ENCODE measurements around the gene C16orf54. TPM values are rescaled to one million over a fixed set of nuclear protein-coding genes. Genes with fewer than 3 reads are reported as not detected.
"Not testable (repeated sequence)": the region's sequence is repeated elsewhere in the genome, so short reads cannot be mapped to it uniquely, and the experiment has no call there.

The C16orf54 gene
- total RNA-seq, 4 donors from 2014 or later, result 0.27 to 1.1 TPM; not detected in 2

DNA sequence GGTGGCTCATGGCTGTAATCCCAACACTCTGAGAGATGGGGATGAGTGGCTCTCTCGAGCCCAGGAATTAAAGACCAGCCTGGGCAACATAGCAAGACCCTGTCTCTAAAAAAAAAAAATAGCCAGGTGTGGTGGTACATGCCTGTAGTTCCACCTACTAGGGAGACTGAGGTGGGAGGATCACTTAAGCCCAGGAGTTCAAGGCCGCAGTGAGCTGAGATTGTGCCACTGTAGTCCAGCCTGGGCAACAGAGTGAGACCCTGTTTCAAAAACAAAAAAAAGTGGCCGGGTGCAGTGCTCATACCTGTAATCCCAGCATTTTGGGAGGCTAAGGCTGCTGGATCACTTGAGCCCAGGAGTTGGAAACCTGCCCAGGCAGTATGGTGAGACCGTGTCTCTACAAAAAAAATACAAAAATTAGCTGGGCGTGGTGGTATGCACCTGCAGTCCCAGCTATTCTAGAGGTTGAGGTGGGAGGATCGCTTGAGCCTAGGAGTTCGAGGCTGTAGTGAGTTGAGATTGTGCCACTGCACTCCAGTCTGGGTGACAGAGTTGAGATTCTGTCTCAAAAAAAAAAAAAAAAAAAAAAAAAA is 3.0 kb downstream of the C16orf54 start:
- WGBS, 2 donors, result 64 to 72% methylated on average over 7 of the region's 7 CpGs
- no peak for DNase-seq (ENCODE audit: low spot score in 2 of 2)
- intact Hi-C loops (cut with DNase I; ENCODE audit: low total_unique reads), result no loop called here
- H3K4me3 ChIP-seq (ENCODE audit: low read depth, poor library complexity, severe bottlenecking), result no peak overlapping the region
- TF ChIP-seq POLR2A (IDR thresholded peaks at IDR 0.05) (no peak), CTCF (IDR thresholded peaks at IDR 0.05) (no peak)

GRCh38 chr16:29740630-29741015 is 5.2 kb downstream of the C16orf54 start:
- H3K4me3 ChIP-seq (ENCODE audit: low read depth, poor library complexity, severe bottlenecking); DNase-seq (ENCODE audit: low spot score in 2 of 2); intact Hi-C loops (cut with DNase I; ENCODE audit: low total_unique reads): not testable (repeated sequence)
- 67 to 74% methylated on average over 11 of the region's 11 CpGs for WGBS, 2 donors

GRCh38 chr16:29739927-29740629 is 5.7 kb downstream of the C16orf54 start:
- 81 to 90% methylated on average over 6 of the region's 6 CpGs for WGBS, 2 donors
- intact Hi-C loops (cut with DNase I; ENCODE audit: low total_unique reads); H3K4me3 ChIP-seq (ENCODE audit: low read depth, poor library complexity, severe bottlenecking); DNase-seq (ENCODE audit: low spot score in 2 of 2): not testable (repeated sequence)

- no peak for TF ChIP-seq POLR2A (IDR thresholded peaks at IDR 0.05)
- TF ChIP-seq CTCF (IDR thresholded peaks at IDR 0.05), result no peak
- 46 to 62% methylated on average over 2 of the region's 2 CpGs for WGBS, 2 donors
- no peak overlapping the region for H3K4me3 ChIP-seq (ENCODE audit: low read depth, poor library complexity, severe bottlenecking)
- no peak for DNase-seq (ENCODE audit: low spot score in 2 of 2)
- intact Hi-C loops (cut with DNase I; ENCODE audit: low total_unique reads), result no loop called here
Observed at GRCh38 chr16:29738514-29738913, 7.3 kb downstream of the C16orf54 start.

GRCh38 chr16:29737713-29738112 is 8.1 kb downstream of the C16orf54 start:
- intact Hi-C loops (cut with DNase I; ENCODE audit: low total_unique reads), result no loop called here
- no peak for DNase-seq (ENCODE audit: low spot score in 2 of 2)
- WGBS, 2 donors, result 65 to 76% methylated on average over 5 of the region's 5 CpGs
- no peak for TF ChIP-seq CTCF (IDR thresholded peaks at IDR 0.05)
- no peak for TF ChIP-seq POLR2A (IDR thresholded peaks at IDR 0.05)
- H3K4me3 ChIP-seq (ENCODE audit: low read depth, poor library complexity, severe bottlenecking), result no peak overlapping the region

GRCh38 chr16:29736764-29737163 is 9.0 kb downstream of the C16orf54 start:
- DNase-seq (ENCODE audit: low spot score in 2 of 2), result no peak
- intact Hi-C loops (cut with DNase I; ENCODE audit: low total_unique reads), result no loop called here
- no peak overlapping the region for H3K4me3 ChIP-seq (ENCODE audit: low read depth, poor library complexity, severe bottlenecking)
- TF ChIP-seq CTCF (IDR thresholded peaks at IDR 0.05), result no peak
- no peak for TF ChIP-seq POLR2A (IDR thresholded peaks at IDR 0.05)
- 62 to 70% methylated on average over 6 of the region's 6 CpGs for WGBS, 2 donors

- 37 to 44% methylated on average over 5 of the region's 5 CpGs for WGBS, 2 donors
- no peak overlapping the region for H3K4me3 ChIP-seq (ENCODE audit: low read depth, poor library complexity, severe bottlenecking)
- intact Hi-C loops (cut with DNase I; ENCODE audit: low total_unique reads), result no loop called here
- no peak for TF ChIP-seq CTCF (IDR thresholded peaks at IDR 0.05)
- no peak for TF ChIP-seq POLR2A (IDR thresholded peaks at IDR 0.05)
- DNase-seq (ENCODE audit: low spot score in 2 of 2), result no peak
Observed at GRCh38 chr16:29736112-29736511, 9.7 kb downstream of the C16orf54 start.

Measured in lower leg skin (tissue), 4 donors.